Right lobe of liver (tissue), 6 donors: Measurements from ENCODE around the gene IFT27. TPM values are rescaled to one million over a fixed set of nuclear protein-coding genes. Genes with fewer than 3 reads are reported as not detected.
A peak's percentile ranks its signal among the peaks of the same experiment; 100 is the strongest.

ENCODE experiments used
- ATAC-seq, 4 donors: fragments of 200-7000 bp; cut with Tn5 transposase; one replicate each; pipeline ENCODE4 v1.9.1; 2020; ENCODE audit warnings: mild to moderate bottlenecking in 4 of 4, moderate library complexity in 4 of 4
- DNase-seq, 3 donors: peaks; one replicate each; pipeline ENCODE4 v3.0.0-alpha.2; 2020
- H3K27ac ChIP-seq, 3 donors: fragments of 200-600 bp; one replicate each; pipeline ENCODE4 v1.8.0; 2022
- H3K27me3 ChIP-seq, 2 donors: fragments of 200-600 bp; one replicate each; pipeline ENCODE4 v1.8.0; 2022
- H3K36me3 ChIP-seq, 4 donors: fragments of 200-600 bp; sonication (generic) in 1 of 4; one replicate each; pipeline versions ENCODE4 v1.5.1 to v1.8.0; 2017 to 2022; ENCODE audit warnings: control low read depth in 1 of 4
- H3K4me1 ChIP-seq, 4 donors: fragments of 200-600 bp; sonication (generic) in 1 of 4; one replicate each; pipeline versions ENCODE4 v1.5.1 to v1.8.0; 2017 to 2022; ENCODE audit warnings: control low read depth in 1 of 4
- H3K4me3 ChIP-seq, 3 donors: fragments of 200-600 bp; one replicate each; pipeline ENCODE4 v1.8.0; 2022
- H3K9me3 ChIP-seq, 4 donors: fragments of 200-600 bp; sonication (generic) in 1 of 4; one replicate each; pipeline versions ENCODE4 v1.5.1 to v1.8.0; 2017 to 2022; ENCODE audit warnings: control low read depth in 1 of 4
- CTCF ChIP-seq, 4 donors: fragments of 200-600 bp in 3 of 4; fragments of 450-650 bp in 1 of 4; IDR thresholded peaks; one replicate each; pipeline versions ENCODE4 v1.5.1 to v1.8.0; 2016 to 2022; ENCODE audit warnings: antibody characterized with exemption in 4 of 4, mild to moderate bottlenecking in 2 of 4
- POLR2A ChIP-seq: fragments of 450-650 bp; IDR thresholded peaks from one replicate; pipeline ENCODE4 v1.6.1; 2017; ENCODE audit warnings: antibody characterized with exemption, mild to moderate bottlenecking
- WGBS: methylation state at CpG from one replicate; pipeline ENCODE4 v1.1.6; 2018; ENCODE audit warnings: low coverage, low lambda C conversion rate; ENCODE audit not compliant: insufficient coverage; ENCODE audit errors: missing lambda C conversion rate; 5-methylcytosine and 5-hydroxymethylcytosine counted together
- intact Hi-C, 2 donors: fragments of 100-400 bp; cut with DNase I; formaldehyde crosslinking; loops; one replicate each; pipeline versions ENCODE4 v1.11.2 to v1.14.1; 2022
- total RNA-seq, 6 experiments: library from RNA; depleted of rRNA in 2 of 6; stranded (reverse); fragments of >200 nt in 2 of 6; fragmentation: NEBNext Ultra II Directional in 3 of 6; extraction: Animal tissue kit (Norgen Biotek cat#: 25700) in 3 of 6; gene quantifications; one replicate each; pipeline versions ENCODE4 v1.1.0 to v1.2.4, GENCODE V29; 2016 to 2023
- donor health status: DM: no; HTN: yes; CAD: no.
- donor health status: DM: no; HTN: no; CAD: no.
- donor health status: DM: no; HTN: no; CAD: no.
- donor health status: DM: no; HTN: yes; CAD: no.
- donor health status: DM: no; HTN: yes; CAD: no.

Gene IFT27
- total RNA-seq, 6 experiments from 2014 or later: 10.3 to 17.4 (median 14.8) TPM

GRCh38 chr22:36819112-36819511 is 43.2 kb upstream of the IFT27 start:
- DNase-seq (no peak), ATAC-seq (no peak)
- Histone ChIP-seq H3K27me3 (peaks cover 0 to 11% of the 10 kb centered on the region in 2 donors), H3K36me3 (no peaks in the 10 kb centered on the region), H3K9me3 (no peaks in the 10 kb centered on the region), H3K4me1 (peaks cover 0 to 7% (median 0%) of the 10 kb centered on the region in 4 donors), H3K27ac (no peak overlapping the region), H3K4me3 (no peak overlapping the region)
- TF ChIP-seq CTCF (IDR thresholded peaks at IDR 0.05): no peak
- no peak for TF ChIP-seq POLR2A
- WGBS: 36% methylated on average over 4 of the region's 9 CpGs
- intact Hi-C loops: no loop called here

- 80% methylated on average over 2 of the region's 6 CpGs for WGBS
- intact Hi-C loops: no loop called here
Observed at GRCh38 chr22:36818010-36818642, 42.2 kb upstream of the IFT27 start.

GRCh38 chr22:36817525-36817848 is 41.6 kb upstream of the IFT27 start:
- Histone ChIP-seq H3K4me3 (no peak overlapping the region), H3K27me3 (peaks cover 0 to 11% of the 10 kb centered on the region in 2 donors), H3K4me1 (peaks cover 0 to 7% (median 0%) of the 10 kb centered on the region in 4 donors), H3K9me3 (no peaks in the 10 kb centered on the region), H3K27ac (no peak overlapping the region), H3K36me3 (no peaks in the 10 kb centered on the region)
- no peak for DNase-seq
- 40% methylated on average over 2 of the region's 5 CpGs for WGBS
- no peak for ATAC-seq
- intact Hi-C loops: no loop called here
- TF ChIP-seq POLR2A: no peak
- TF ChIP-seq CTCF (IDR thresholded peaks at IDR 0.05): no peak

More at GRCh38 chr22:36818010-36818642, 42.2 kb upstream of the IFT27 start:
- Histone ChIP-seq H3K27me3 (peaks cover 0 to 11% of the 10 kb centered on the region in 2 donors), H3K36me3 (no peaks in the 10 kb centered on the region), H3K27ac (no peak overlapping the region), H3K9me3 (no peaks in the 10 kb centered on the region), H3K4me3 (no peak overlapping the region), H3K4me1 (peaks cover 0 to 7% (median 0%) of the 10 kb centered on the region in 4 donors)
- no peak for TF ChIP-seq CTCF (IDR thresholded peaks at IDR 0.05)
- DNase-seq (no peak), ATAC-seq (no peak)

- peaks cover 0 to 7% (median 0%) of the 10 kb centered on the region in 4 donors for H3K4me1 ChIP-seq
- peaks cover 0 to 11% of the 10 kb centered on the region in 2 donors for H3K27me3 ChIP-seq
- DNase-seq (no peak), ATAC-seq (peak; percentile 72 to 86 (median 76))
- WGBS: 1% methylated on average over 16 of the region's 75 CpGs
- H3K36me3 ChIP-seq: no peaks in the 10 kb centered on the region
- intact Hi-C loops: no loop called here
- H3K9me3 ChIP-seq: no peaks in the 10 kb centered on the region
- no peak within 1 kb of the TSS for H3K27ac ChIP-seq
- TF ChIP-seq POLR2A (no peak), CTCF (IDR thresholded peaks at IDR 0.05) (no peak)
- peak within 1 kb of the TSS in 2 of 3 donors; percentile 12 to 19 for H3K4me3 ChIP-seq
Observed at GRCh38 chr22:36816636-36817524, 41.0 kb upstream of the IFT27 start, which contains the start of gene PVALB. TSS of gene PVALB (minus strand) at chr22:36817035. CDS start at chr22:36817005, 30 bp downstream.
